ENCODE measurements around the gene DOCK8.

DOCK8 gene

DNA sequence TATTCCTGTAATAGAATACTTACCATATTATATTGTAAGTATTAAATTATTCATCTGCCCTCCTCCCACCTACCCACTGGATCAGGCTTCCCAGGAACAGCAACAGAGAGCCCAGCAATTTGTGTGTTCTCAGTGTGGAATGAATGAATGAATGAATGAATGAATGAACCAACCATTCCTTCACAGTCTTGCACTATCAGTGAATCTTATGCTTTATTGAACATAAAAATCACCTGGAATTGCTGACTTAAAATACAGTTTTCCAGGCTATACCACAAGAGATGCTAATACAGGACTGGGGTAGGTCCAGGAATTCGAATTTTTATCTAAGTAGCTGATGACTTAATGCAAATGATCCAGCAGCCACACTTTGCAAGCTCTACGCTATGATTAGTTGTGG is 51.6 kb downstream of the DOCK8 start:
- no peak for DNase-seq (ENCODE audit: low read depth in 3 of 3)

DNA sequence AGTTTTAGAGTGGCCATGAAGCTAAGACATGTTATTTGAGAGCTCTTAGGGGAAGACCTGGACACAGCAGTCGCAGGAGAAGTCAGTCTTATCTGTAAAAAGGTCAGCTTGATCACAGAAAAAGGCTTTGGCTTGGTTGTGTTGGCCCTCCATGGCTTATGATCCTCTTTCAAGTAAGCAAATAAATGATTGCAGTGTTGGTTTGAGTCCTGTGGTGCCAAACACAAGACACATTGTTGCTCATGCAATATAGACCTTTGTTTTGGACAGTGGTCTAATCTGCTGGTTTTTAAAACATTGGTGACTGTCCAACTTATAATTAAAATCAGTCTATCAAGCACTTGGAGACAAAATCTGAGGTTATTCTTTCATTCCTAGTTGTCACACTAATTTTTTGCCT is 54.0 kb downstream of the DOCK8 start:
- no peak for DNase-seq (ENCODE audit: low read depth in 3 of 3)

DNA sequence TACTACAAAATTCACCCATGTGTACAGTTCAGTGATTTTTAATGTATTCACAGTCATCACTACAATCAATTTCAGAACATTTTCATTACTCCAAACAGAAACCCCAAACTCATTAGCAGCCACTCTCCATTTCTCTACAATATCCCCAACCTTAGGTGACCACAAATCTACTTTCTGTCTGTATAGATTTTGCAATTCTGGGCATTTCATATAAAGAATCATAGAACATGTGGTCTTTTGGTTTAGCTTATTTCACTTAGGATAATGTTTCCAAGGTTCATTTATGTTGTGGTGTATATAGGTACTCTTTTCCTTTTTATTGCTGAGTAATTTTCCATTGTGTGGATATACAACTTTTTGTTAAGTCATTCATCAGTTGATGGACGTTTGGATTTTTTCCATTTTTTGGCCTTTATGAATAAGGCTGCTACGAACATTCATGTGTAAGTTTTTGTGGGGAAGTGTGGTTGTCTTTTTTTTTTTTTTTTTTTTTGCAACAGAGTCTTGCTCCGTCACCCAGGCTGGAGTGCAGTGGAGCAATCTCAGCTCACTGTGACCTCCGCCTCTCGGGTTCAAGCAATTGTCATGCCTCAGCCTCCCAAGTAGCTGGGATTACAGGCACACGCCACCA is 54.5 kb downstream of the DOCK8 start:
- DNase-seq (ENCODE audit: low read depth in 3 of 3) = no peak

DNA sequence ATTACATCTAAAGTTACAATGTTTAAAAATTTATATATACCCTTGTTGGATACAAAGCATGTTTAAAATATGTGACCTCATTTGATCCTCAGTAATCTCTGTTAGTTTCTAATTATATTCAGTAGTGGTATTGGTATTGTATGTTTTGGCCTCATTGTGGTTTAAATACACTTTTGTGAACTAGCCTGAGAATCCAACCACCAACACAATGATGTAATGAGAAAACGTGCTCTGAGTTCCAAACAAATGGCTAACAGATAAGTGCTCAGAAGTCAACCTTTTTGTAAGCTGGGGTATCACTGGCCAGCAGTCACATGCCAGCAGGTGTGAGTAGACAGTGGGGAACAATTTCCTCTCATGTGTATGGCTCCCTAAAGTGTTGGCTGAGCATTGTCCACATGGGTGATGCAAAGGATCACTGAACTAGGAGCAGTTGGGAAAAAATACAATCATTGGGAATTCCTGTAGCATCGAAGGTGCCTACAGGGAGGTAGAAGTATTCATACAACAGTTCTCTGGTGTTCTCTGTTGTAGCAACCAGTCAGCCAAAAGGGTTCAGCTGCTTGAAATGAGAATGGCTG is 56.1 kb downstream of the DOCK8 start:
- DNase-seq (ENCODE audit: low read depth in 3 of 3) = no peak

DNA sequence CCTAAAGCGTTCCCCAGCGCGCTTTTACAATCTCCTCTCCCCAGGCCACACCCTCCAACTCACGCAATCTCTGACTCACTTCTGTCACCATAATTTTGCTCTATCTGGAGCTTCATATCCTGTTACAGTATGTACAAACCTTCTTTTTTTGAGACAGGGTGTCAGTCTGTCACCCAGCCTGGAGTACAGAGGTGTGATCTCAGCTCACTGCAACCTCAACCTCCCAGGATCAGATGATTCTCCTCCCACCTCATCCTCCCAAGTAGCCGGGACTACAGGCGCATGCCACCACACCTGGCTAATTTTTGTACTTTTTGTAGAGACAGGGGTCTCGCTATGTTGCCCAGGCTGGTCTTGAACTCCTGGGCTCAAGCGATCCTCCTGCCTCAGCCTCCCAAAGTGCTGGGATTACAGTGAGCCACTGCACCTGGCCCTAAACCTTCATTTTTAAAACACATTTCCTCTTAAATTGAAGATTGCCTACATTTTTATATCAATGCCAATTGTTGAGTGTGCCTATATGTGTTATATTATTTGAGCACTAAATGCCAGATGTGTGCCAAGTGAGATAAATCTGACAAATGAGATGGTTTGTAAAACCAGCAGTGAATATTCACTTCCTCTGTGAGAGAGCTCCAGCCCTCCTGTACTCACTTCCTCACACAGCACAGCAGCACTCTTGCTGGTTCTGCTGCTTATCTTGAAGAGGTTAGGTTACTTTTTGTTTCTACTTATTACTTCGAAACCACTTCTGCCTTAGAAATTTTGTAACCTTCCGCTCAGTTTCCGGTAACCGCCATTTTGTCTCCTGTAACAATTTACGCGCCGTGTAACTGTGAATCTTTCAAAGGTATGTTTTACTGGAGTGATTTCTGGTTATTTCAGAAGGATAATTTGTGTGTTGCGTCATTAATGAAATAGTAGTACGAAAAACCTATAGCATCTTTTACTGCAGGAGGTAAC is 57.9 kb downstream of the DOCK8 start:
- peak; percentile 42 to 53 (median 48) for DNase-seq (ENCODE audit: low read depth in 3 of 3)

DNA sequence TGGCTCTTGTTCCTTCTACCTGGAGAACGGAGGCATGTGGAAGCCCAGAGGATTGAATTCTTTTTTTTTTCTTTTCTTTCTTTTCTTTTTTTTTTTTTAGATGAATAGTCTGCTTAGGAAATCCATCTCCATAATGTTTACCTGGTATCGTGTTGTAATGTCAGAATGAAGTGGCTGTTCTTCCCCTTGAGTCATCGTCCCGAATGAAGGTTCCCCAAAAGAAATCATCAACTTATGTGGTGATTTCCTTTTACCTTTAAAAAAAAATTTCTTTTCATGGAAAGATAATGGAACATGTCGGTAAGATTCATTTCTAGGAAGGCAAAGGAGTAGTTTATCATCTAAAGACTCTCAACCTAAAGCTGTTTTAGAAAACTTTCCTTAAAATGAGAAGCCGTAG is 59.7 kb downstream of the DOCK8 start:
- DNase-seq (ENCODE audit: low read depth in 3 of 3) = no peak

DNA sequence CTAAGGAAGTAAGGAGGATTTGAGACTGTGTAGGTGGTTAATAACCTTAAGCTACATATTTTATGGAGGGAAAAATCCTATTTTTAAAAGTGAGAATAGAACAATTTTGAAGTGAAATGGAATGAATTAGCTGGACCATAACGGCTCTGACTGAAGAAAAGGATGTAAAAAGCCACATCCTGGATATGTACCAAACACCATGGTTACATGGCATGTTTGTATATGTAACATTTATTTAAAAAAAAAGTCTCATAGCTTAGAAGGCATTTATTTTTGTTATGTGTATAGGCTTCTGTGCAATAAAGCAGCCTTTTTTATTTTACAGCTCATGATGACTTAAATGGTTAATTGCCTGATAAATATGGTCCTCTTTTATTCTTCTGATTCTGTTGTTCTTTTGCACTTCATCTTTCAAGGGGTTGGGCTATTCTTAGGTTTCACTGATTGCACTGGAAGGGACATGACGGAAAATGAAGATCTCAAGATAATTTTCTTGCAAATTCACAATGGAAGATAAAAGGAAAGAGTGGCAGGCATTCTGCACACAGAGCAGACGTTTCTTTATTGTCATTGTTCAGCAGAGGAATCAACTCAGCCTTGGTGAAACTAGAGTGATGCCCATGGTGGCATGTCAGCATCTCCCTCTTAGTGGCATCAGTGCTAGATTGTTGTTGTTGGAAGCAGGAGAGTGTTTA is 63.1 kb downstream of the DOCK8 start:
- DNase-seq (ENCODE audit: low read depth in 3 of 3) = no peak

DNA sequence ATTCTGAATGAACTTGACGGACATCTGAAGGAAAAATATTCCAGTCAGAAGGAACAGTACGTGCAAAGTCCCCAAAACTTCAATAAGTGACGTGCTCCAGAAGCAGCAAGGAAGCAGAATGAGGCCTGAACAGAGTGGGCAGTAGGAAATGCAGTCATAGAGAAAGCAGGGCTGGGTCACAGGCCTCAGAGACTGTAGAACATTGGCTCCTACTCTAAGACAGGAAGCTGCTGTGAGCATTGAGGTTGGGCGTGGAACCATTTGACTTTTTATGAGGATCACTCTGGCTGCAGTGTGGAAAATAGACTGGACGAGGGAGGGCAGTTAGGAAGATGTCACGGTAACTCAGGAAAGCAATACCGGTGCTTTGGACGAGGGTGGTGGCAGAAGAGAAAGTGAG is 64.0 kb downstream of the DOCK8 start:
- DNase-seq (ENCODE audit: low read depth in 3 of 3) = peak in 1 of 3 donors; percentile 33

DNA sequence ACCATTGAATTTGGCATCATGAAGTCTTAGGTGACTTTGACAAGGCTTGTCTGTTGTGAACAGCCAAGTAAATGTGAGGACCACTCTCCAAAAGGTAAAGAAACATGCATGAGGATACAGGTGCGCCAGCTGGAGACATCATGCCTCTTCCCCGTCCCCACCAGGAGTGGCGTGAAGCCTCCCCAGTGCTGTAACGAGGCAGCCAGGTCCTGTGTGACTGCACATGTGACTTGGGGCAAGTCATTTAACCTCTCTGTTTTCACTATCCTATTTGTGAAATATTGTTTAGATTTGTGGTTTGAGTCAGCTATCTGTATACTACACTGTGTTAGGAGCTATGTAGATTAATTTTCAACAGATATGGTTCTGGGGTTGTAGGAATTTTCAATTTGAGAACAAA is 65.0 kb downstream of the DOCK8 start:
- no peak for DNase-seq (ENCODE audit: low read depth in 3 of 3)

DNA sequence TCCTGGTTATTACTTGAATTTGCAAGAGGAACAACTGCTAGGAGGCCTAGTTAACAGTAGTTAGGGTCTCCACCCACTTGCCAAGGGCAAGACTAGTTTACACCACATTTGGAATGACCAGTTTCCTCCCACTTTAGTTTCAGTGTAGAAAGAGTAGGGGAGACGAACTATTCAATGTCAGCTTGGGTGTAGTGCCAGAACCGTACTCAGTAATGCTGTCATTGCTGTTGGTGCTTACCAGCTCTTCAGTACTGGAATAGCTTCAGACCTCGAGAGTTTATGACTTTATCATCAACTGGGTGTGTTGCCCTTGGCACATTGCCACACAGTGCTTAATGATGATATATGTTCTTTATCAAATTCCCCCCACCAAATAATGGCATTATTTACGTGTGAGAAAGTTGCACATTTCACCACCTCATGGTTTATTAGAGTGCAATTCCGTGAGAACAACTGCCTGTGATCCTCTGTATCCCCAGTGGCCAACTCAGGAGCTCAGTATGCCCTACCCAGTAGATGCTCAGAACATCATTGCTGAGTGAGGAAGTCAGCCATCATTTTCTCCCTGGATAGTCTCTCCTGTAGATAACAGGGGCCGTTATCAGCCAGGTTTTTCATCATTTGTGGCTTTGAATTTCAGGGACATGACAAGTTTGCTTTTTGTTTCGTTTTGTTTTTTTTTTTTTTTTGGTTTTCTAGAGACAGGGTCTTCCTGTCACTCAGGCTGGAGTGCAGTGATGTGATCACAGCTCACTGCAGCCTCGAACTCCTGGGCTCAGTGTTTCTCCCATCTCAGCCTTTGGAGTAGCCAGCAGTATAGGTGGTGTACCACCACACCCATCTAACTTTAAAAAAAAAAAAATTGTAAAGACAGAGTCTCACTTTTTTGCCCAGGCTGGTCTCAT is 67.3 kb downstream of the DOCK8 start:
- DNase-seq (ENCODE audit: low read depth in 3 of 3) = no peak

DNA sequence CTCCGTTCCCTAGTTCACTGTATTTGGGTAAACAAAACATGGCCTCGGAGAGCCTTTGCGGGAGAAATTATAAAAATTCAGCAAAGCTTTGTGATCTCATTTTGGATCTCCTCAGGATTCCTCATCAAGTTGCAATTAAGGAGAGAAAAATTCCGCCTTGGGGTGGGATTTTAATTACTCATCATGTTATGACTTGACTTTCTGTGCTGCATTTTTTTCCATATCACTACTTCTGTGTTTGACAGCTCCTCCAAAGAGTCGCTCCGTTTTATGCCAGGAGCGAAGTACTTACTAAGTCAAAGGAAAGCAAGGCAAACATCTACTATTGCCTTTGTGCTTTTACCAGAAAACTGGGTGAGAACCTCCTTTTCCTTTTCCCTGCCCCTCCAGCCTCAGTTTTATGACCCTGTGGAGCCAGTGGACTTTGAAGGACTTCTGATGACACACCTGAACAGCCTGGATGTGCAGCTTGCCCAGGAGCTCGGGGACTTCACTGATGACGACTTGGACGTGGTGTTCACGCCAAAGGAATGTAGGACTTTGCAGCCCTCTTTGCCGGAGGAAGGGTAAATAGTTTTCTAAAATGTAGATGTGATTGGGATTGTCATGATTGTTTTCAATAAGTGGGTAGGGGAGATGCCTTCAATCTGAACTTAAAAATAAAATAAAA is 71.5 kb downstream of the DOCK8 start:
- no peak for DNase-seq (ENCODE audit: low read depth in 3 of 3)

DNA sequence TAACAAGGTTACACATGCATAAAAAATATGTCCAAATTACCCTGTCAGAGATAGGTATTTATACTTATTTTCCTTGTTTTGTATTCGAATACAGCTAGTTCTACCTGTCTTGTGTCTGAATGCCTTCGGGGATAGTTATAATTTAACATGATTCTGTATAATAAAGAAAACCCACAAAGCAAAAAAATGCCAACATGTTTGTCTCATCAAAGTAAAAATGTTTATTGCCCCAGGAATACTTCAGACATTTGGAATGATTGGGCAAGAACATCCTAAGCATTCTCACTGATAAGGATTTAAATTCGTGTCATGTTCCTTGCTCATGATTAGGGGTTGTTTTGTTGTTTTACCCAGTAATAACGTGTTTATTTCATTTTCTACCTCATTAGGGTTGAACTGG is 74.5 kb downstream of the DOCK8 start:
- DNase-seq (ENCODE audit: low read depth in 3 of 3) = no peak

DNA sequence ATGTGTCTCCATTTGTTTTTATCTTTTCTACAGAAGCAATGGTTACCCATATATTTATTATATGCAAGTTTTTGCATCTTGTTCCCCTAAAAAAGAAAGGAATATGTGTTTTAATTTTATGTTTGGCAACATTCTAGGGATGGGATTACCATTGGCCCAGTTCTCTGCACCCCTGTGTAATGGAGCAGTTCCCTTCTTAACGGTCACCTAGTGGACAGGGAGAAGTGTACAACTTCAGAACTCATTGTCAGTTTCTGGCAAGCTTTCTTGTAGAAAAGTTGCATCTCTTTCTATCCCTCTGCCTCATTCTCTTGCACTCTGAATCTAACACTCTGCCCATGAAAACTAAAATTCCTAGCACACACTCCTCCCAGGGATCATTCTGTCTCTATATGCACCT is 78.2 kb downstream of the DOCK8 start:
- DNase-seq (ENCODE audit: low read depth in 3 of 3) = no peak

DNA sequence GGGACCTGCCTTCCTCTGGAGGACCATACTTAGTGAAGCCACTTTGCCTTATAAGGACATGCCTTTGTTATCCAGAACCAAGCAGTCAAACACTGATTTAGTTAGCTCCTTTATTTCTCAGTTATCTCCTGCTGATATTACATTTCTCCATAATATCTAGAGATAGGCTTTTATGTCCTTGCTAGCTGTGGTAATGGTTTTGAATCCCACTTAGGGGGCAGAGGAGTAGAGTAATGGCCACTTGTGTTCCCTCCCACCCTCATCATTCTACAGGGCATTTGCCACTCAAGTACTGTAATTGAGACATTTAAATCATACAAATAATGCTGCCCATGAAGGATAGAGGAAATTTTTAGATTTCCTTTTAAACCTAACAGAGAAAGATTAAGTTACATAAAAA is 80.9 kb downstream of the DOCK8 start:
- no peak for DNase-seq (ENCODE audit: low read depth in 3 of 3)

DNA sequence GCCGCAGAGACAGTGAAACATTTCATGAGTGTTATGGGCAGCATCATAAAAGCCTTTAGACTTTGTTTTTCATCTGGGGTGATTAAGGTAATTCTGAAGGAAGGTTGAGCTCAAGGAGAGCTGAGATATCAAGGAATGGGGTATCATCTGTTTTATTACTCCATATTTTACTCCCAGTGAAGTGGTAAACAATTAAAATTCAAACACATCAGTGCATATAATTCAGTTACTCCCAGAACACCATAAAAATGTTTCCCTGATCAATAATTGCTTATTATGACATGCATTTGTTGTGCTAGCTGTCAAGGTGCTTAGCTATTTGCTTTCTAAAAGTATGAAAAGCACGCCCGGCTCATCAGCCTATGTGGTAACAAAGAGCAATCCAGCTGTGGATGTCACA is 81.7 kb downstream of the DOCK8 start:
- DNase-seq (ENCODE audit: low read depth in 3 of 3) = no peak

DNA sequence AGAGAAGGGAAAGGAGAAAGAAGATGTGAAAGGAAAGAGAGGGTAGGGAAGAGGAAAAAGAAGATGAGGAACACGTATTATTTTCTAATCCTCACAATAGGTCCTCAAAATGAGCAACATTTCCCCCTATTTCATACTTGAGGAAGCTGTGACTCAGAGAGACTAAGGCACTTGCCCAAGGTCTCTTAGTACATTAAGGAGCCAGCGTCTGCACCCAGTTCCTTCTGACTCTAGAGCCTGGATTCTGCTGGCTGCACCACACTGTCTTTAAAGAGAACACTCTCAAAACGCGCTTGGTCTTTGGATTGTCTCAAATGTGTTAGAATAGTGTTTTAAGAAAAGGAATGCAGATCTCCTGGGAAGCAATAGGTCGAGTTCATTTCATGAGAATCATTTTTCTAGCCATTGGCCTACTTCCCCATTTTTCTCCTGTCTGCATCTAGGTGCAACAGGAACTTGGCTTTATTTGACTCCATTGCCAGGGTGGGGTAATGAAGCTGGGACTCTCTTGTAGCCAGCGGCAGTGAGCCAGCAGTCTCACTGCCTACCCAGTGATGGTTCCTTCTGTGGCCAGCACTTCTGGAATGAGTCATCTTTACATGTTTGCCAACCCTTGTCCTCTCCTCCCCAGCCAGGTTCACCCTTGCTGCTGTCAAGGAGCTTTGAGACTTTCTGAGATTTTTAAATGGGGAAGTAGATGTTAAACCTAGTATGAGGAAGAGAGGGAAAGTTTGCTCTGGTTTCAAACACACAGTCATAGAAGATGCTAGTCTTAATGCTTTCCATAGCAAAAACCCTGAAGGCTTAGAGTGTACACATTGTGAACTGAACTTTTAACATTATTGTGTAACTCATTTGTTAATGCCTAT is 82.7 kb downstream of the DOCK8 start:
- DNase-seq (ENCODE audit: low read depth in 3 of 3) = no peak

DNA sequence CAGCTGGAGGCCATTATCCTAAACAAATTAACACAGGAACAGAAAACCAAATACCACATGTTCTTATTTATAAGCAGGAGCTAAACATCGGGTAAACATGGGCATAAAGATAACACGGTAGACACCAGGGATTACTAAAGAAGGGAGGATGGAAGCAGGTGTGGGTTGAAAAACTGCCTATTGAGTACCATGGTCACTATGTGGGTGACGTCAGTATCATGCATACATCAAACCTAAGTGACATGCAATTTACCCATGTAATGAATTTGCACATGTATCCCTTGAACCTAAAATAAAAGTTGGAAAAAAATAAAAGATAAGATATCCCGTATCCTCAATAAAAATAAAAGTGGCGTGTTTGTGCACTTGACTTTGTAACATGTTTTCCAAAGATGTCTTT is 88.8 kb downstream of the DOCK8 start:
- no peak for DNase-seq (ENCODE audit: low read depth in 3 of 3)

DNA sequence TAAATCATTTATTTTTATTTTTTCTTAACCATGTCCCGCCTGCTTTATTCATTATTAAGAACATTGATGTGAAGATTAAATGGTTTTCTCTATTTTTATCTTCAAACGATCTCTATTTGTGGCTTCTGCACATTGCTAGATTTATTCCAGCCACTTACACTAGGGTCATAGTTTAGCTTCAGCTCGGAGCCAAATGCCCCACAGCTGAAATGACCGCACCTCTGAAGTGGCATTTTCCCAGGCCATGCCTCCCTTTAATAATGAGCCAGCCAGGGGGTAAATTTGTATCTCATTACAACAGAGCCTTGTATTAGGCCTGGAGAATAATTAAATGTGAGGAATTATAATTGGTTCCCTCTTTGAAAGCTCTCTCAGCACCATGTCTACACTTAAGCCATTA is 89.4 kb downstream of the DOCK8 start:
- no peak for DNase-seq (ENCODE audit: low read depth in 3 of 3)

DNA sequence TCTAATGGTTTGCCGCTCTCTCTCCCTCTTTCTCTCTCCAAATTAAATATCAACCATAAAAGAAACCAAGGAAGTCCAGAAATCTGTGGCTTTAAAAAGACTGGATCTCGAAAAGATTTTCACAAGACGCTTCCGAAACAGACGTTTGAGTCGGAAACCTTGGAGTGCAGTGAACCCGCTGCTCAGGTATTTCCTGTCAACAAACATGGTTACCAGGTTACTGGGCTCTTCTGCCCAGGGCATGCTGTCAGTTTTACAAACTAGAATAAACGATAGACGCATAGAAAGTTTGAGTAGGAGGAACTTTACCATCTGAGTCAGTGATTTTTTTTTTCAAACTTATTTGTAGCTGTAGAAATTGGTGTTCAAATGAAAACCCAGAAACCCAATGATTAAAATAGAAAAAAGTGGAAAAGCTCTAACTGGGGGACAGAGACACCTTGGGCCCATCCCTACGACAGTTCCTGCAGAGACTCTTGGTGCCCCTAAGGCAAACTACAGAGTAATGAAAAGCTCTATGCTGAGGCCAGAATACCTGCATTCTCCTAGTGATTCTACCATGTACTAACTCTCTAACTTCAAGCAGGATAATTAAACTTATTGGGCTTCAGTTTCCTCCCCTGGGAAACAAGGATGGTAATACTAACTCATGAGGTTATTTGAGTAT is 90.0 kb downstream of the DOCK8 start:
- no peak for DNase-seq (ENCODE audit: low read depth in 3 of 3)

Measured in stimulated activated CD4-positive, alpha-beta T cell treated with anti-CD3 and anti-CD28 coated beads, TNF-alpha, amount 100 ng/mL, for 48 hours (primary cell).